HCT116 (cell line): Measurements from ENCODE around the gene BZW2. TPM values are rescaled to one million over a fixed set of nuclear protein-coding genes. Genes with fewer than 3 reads are reported as not detected.

Source experiments
- ATAC-seq: fragments of 200-7000 bp; cut with Tn5 transposase; 2 replicates; pipeline ENCODE4 v1.9.1; 2020; ENCODE audit warnings: mild to moderate bottlenecking, moderate library complexity
- BruUV-seq: library from RNA; stranded (reverse); fragments of 400-500 nt; replicated peaks from 2 replicates; lab custom pipeline; 2021; lab: Mats Ljungman, UMichigan
- CTCF ChIA-PET: fragments of 300-600 bp; sonication (Branson Sonifier 250); formaldehyde crosslinking; loops from one replicate; lab custom pipeline; 2021; ENCODE audit warnings: antibody characterized with exemption; lab: Charles Lee
- POLR2A ChIA-PET: fragments of 300-600, 350-600 bp; sonication (Branson Sonifier 250); formaldehyde crosslinking; loops from one replicate; lab custom pipeline; 2021; ENCODE audit warnings: antibody characterized with exemption; lab: Charles Lee
- RAD21 ChIA-PET, 2 experiments: fragments of 300-600 bp; sonication (Branson Sonifier 250); formaldehyde crosslinking; loops; one replicate each; lab custom pipeline; 2023; ENCODE audit warnings: low total read pairs in 2 of 2; ENCODE audit not compliant: uncharacterized antibody in 2 of 2, unreplicated experiment in 2 of 2, low non-redundant PET in 1 of 2; lab: Charles Lee
- DNase-seq: peaks from one replicate; pipeline ENCODE4 v3.0.0-alpha.2; 2010; ENCODE audit warnings: low read depth, low spot score
- H2AFZ ChIP-seq: fragments of 200-600 bp; shearing (Covaris generic), sonication (generic); 2 replicates; pipeline ENCODE4 v1.6.1; 2017; ENCODE audit warnings: low read depth, mixed run types, mixed read lengths, antibody characterized with exemption, low read length; ENCODE audit not compliant: poor library complexity, severe bottlenecking
- H3K27ac ChIP-seq: 2 replicates; pipeline ENCODE4 v1.5.1; 2012; ENCODE audit warnings: low read depth, low read length
- H3K27me3 ChIP-seq: fragments of 200-600 bp; sonication (generic); 2 replicates; pipeline ENCODE4 v1.6.1; 2016; ENCODE audit warnings: mixed run types, low read length, mixed read lengths; ENCODE audit not compliant: insufficient read depth
- H3K36me3 ChIP-seq, 2 experiments: fragments of 200-500 bp in 1 of 2; fragments of 200-600 bp in 1 of 2; sonication (Bioruptor generic) in 1 of 2; sonication (generic) in 1 of 2; 2 replicates each; pipeline versions ENCODE4 v1.5.1 to v1.6.1; 2014 to 2016; ENCODE audit warnings: low read length in 2 of 2, inconsistent platforms in 1 of 2, mixed read lengths in 1 of 2, mixed run types in 1 of 2; ENCODE audit not compliant: insufficient read depth in 2 of 2, control insufficient read depth in 1 of 2
- H3K4me1 ChIP-seq, 2 experiments: fragments of 200-600 bp in 1 of 2; sonication (generic) in 1 of 2; 2 replicates each; pipeline versions ENCODE4 v1.5.1 to v1.6.1; 2012 to 2017; ENCODE audit warnings: low read length in 2 of 2, inconsistent platforms in 1 of 2, mild to moderate bottlenecking in 1 of 2, mixed read lengths in 1 of 2, mixed run types in 1 of 2, moderate library complexity in 1 of 2; ENCODE audit not compliant: insufficient read depth in 2 of 2, control insufficient read depth in 1 of 2
- H3K4me2 ChIP-seq: fragments of 200-600 bp; sonication (generic); 2 replicates; pipeline ENCODE4 v1.6.1; 2017; ENCODE audit warnings: mixed run types, low read length, mixed read lengths
- H3K4me3 ChIP-seq, 2 experiments: fragments of 200-600 bp in 1 of 2; sonication (generic) in 1 of 2; replicated peaks in 1 of 2; 2 replicates each; pipeline ENCODE4 v1.5.1; 2011 to 2016; ENCODE audit warnings: low read length in 2 of 2, control low read depth in 1 of 2, low read depth in 1 of 2, mild to moderate bottlenecking in 1 of 2, mixed read lengths in 1 of 2, mixed run types in 1 of 2
- H3K79me2 ChIP-seq: fragments of 200-600 bp; sonication (generic); 2 replicates; pipeline ENCODE4 v1.6.1; 2017; ENCODE audit warnings: mild to moderate bottlenecking, mixed run types, low read length, moderate library complexity, mixed read lengths; ENCODE audit not compliant: insufficient read depth
- H3K9ac ChIP-seq: fragments of 200-600 bp; sonication (generic); 2 replicates; pipeline ENCODE4 v1.6.1; 2016; ENCODE audit warnings: low read length, mixed read lengths
- H3K9me2 ChIP-seq: fragments of 200-600 bp; sonication (generic), shearing (Covaris generic); 2 replicates; pipeline ENCODE4 v1.6.1; 2017; ENCODE audit warnings: mixed run types, mild to moderate bottlenecking, moderate library complexity; ENCODE audit not compliant: insufficient read depth
- H3K9me3 ChIP-seq, 2 experiments: fragments of 200-500 bp in 1 of 2; fragments of 200-600 bp in 1 of 2; sonication (Bioruptor generic) in 1 of 2; sonication (generic) in 1 of 2; 2 replicates each; pipeline ENCODE4 v1.6.1; 2014 to 2017; ENCODE audit warnings: low read length in 2 of 2, mixed read lengths in 2 of 2, inconsistent platforms in 1 of 2, low read depth in 1 of 2, mild to moderate bottlenecking in 1 of 2, mixed run types in 1 of 2, moderate library complexity in 1 of 2; ENCODE audit not compliant: control insufficient read depth in 1 of 2, insufficient read depth in 1 of 2
- H4K20me1 ChIP-seq: fragments of 200-600 bp; sonication (generic), shearing (Covaris generic); 2 replicates; pipeline ENCODE4 v1.6.1; 2017; ENCODE audit warnings: mixed run types, mild to moderate bottlenecking, moderate library complexity; ENCODE audit not compliant: insufficient read depth
- ATF3 ChIP-seq: IDR thresholded peaks from 2 replicates; pipeline ENCODE4 v1.6.1; 2012
- CBX3 ChIP-seq: IDR thresholded peaks from 2 replicates; pipeline ENCODE4 v1.6.1; 2012; ENCODE audit warnings: low read depth
- CEBPB ChIP-seq: IDR thresholded peaks from 2 replicates; pipeline ENCODE4 v1.6.1; 2012; ENCODE audit warnings: low read depth
- CTCF ChIP-seq, 3 experiments: fragments of 200-600 bp in 1 of 3; sonication (generic) in 1 of 3; IDR thresholded peaks in 2 of 3; conservative IDR thresholded peaks in 1 of 3; 2 replicates each; pipeline ENCODE4 v1.5.1; 2012 to 2017; ENCODE audit warnings: low read depth in 2 of 3, low read length in 2 of 3, antibody characterized with exemption in 1 of 3, borderline replicate concordance in 1 of 3, control low read depth in 1 of 3, mild to moderate bottlenecking in 1 of 3, mixed read lengths in 1 of 3, mixed run types in 1 of 3, moderate library complexity in 1 of 3; ENCODE audit not compliant: insufficient read depth in 1 of 3
- EGR1 ChIP-seq: IDR thresholded peaks from 2 replicates; pipeline ENCODE4 v1.6.1; 2012; ENCODE audit warnings: low read depth
- ELF1 ChIP-seq: IDR thresholded peaks from 2 replicates; pipeline ENCODE4 v1.6.1; 2012; ENCODE audit warnings: low read depth, borderline replicate concordance
- EZH2phosphoT487 ChIP-seq: fragments of 200-600 bp; IDR thresholded peaks from 2 replicates; pipeline ENCODE4 v1.6.1; 2018; ENCODE audit warnings: antibody characterized with exemption, borderline replicate concordance
- FOSL1 ChIP-seq: IDR thresholded peaks from 2 replicates; pipeline ENCODE4 v1.6.1; 2012; ENCODE audit warnings: low read depth
- JUND ChIP-seq: IDR thresholded peaks from 2 replicates; pipeline ENCODE4 v1.6.1; 2012
- MAX ChIP-seq: IDR thresholded peaks from 2 replicates; pipeline ENCODE4 v1.6.1; 2012
- POLR2AphosphoS5 ChIP-seq: IDR thresholded peaks from 2 replicates; pipeline ENCODE4 v1.6.1; 2011; ENCODE audit warnings: mild to moderate bottlenecking, low read depth, low read length, moderate library complexity
- RAD21 ChIP-seq: IDR thresholded peaks from 2 replicates; pipeline ENCODE4 v1.6.1; 2012; ENCODE audit warnings: low read depth, mild to moderate bottlenecking
- SIN3A ChIP-seq: IDR thresholded peaks from 2 replicates; pipeline ENCODE4 v1.6.1; 2012; ENCODE audit warnings: low read depth
- TCF7L2 ChIP-seq: IDR thresholded peaks from 2 replicates; pipeline ENCODE4 v1.7.0; 2011; ENCODE audit warnings: borderline replicate concordance, inconsistent platforms; ENCODE audit not compliant: insufficient read depth, insufficient read length; ENCODE audit errors: extremely low read depth
- ZBTB33 ChIP-seq: IDR thresholded peaks from 2 replicates; pipeline ENCODE4 v1.6.1; 2011; ENCODE audit warnings: mild to moderate bottlenecking, low read length, moderate library complexity; ENCODE audit not compliant: insufficient replicate concordance; ENCODE audit errors: extremely low read depth
- ZNF274 ChIP-seq: fragments of 200-500 bp; sonication (Bioruptor generic); IDR thresholded peaks from 2 replicates; pipeline ENCODE4 v1.6.1; 2014; ENCODE audit warnings: mild to moderate bottlenecking, low read depth, low read length, inconsistent platforms
- intact Hi-C: fragments of 100-400 bp; cut with micrococcal nuclease; formaldehyde crosslinking; loops from 2 replicates; pipeline ENCODE4 v1.10.0; 2022
- total RNA-seq: library from RNA; stranded (reverse); gene quantifications from one replicate; pipeline ENCODE4 v1.2.1, GENCODE V29; 2021; ENCODE audit not compliant: unreplicated experiment

The BZW2 gene
- total RNA-seq, 1 experiment from 2014 or later = 119 TPM

DNA sequence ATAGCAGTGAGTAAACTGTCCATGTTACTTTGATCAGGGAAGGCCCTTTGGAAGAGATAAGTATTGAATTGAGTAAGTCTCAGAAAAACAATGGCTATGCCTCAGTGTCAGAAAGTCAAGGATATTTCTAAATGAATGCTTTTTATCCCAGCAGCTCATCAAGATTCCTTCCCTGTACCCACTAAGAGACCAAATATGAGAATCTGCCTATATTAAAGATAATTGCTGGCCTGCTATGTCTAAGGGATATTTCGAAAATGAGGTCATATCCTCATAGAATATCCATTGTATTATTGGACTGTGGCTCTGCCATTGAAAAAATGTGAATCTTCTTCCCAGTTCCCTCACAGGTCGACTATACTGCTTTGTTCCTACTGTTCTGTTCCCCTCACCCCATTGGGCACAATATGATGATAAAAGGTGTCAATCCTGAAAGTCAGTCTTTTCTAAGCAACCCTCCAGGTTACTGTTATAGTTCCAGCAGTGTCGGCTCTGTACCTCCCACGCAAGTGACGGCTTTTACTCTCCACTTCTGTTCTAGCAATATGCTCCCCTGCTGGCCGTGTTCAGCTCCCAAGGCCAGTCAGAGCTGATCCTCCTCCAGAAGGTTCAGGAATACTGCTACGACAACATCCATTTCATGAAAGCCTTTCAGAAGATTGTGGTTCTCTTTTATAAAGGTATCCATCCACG lies 51.7 kb downstream of the BZW2 start (continued):
- TF ChIP-seq ELF1 = no peak
- TF ChIP-seq FOSL1 = no peak
- no peak for TF ChIP-seq CTCF (IDR thresholded peaks at IDR 0.05 in 2 of 3, conservative IDR thresholded peaks at IDR 0.05 in 1 of 3; ENCODE audit: borderline replicate concordance in 1 of 3, insufficient read depth in 1 of 3, low read depth in 2 of 3, low read length in 2 of 3)
- no peak for TF ChIP-seq ZNF274
- no peak for TF ChIP-seq SIN3A
- no peak for TF ChIP-seq EZH2phosphoT487

DNA sequence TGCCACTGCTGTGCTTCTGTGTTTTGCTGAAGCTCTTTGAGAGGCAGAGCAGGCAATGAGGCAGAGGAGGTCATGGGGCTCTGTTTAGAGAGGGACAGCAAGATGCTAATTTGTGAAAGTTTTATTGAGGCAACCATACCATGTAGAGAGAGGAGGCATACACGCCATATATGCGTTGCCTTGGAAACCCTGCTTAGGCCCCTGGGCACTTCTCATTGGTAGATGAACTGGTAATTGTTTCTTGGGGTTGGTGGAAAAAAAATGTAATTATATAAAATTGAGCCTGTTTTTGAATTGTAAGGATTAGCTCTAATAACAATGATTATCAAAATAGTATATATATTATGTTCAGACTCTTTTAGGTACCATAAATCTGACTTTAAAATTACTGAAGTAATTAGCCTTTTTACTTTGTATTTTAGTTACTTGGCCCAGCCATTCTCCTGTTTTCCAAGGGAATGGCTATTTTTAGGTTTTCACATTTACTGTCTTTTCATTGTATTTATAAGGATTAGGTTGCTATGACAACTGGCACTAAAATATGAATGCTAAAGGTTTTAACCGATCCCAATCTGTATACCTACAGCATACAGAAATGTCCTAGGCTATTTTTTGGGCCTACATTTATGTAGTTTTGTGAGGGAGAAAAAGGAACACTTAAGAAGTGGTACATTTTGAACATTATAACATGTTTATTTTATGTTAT lies 52.4 kb downstream of the BZW2 start:
- H3K9me2 ChIP-seq = no peaks in the 10 kb centered on the region
- no TSS peak for BruUV-seq
- H3K9me3 ChIP-seq = no peaks in the 10 kb centered on the region
- H3K4me2 ChIP-seq = no peak overlapping the region
- no peaks in the 10 kb centered on the region for H4K20me1 ChIP-seq
- no peak overlapping the region for H3K9ac ChIP-seq
- H3K4me3 ChIP-seq = no peak overlapping the region
- H3K4me1 ChIP-seq = no peaks in the 10 kb centered on the region
- RAD21 ChIA-PET = no interaction called here
- POLR2A ChIA-PET = no interaction called here
- peaks cover 45 to 56% of the 10 kb centered on the region in 2 experiments for H3K36me3 ChIP-seq
- DNase-seq = no peak
- H3K79me2 ChIP-seq = no peaks in the 10 kb centered on the region; the same call in none of the 2 replicates
- CTCF ChIA-PET = interaction anchor here (2.9 kb wide), 1 partner anchor 220 kb away, joined by 7 read pairs; no protein-coding TSS in a partner anchor
- intact Hi-C loops = no loop called here
- no peak overlapping the region for H3K27ac ChIP-seq
- no peaks in the 10 kb centered on the region for H3K27me3 ChIP-seq
- H2AFZ ChIP-seq = no peak overlapping the region
- ATAC-seq = no peak
- TF ChIP-seq EZH2phosphoT487 (no peak), POLR2AphosphoS5 (no peak), ZBTB33 (no peak), ATF3 (no peak), JUND (no peak), RAD21 (no peak), TCF7L2 (no peak), EGR1 (no peak), FOSL1 (no peak), CBX3 (no peak), CEBPB (no peak), MAX (no peak), ZNF274 (no peak), CTCF (IDR thresholded peaks at IDR 0.05 in 2 of 3, conservative IDR thresholded peaks at IDR 0.05 in 1 of 3; ENCODE audit: borderline replicate concordance in 1 of 3, insufficient read depth in 1 of 3, low read depth in 2 of 3, low read length in 2 of 3) (no peak)
